ENCODE measurements around the gene SPHK2. TPM values are rescaled to one million over a fixed set of nuclear protein-coding genes. Genes with fewer than 3 reads are reported as not detected.

The SPHK2 gene
- total and polyA plus RNA-seq, 3 donors from 2014 or later, result 31.2 to 47.6 (median 43.1) TPM

GRCh38 chr19:48623556-48624066 lies 4.3 kb downstream of the SPHK2 start:
- Histone ChIP-seq H3K27ac (peak overlapping the region; percentile 46 to 91), H3K4me3 (peak overlapping the region; percentile 45 to 61), H3K27me3 (no peaks in the 10 kb centered on the region), H3K36me3 (ENCODE audit: low read depth, missing control alignments) (no peaks in the 10 kb centered on the region), H3K9me3 (no peaks in the 10 kb centered on the region), H3K4me1 (peaks cover 23% of the 10 kb centered on the region)
- no peak for DNase-seq
- WGBS, 2 donors, result 11 to 18% methylated on average over 8 of the region's 8 CpGs
- TF ChIP-seq POLR2A (IDR thresholded peaks at IDR 0.05), result no peak
- TF ChIP-seq, protein P1, sequence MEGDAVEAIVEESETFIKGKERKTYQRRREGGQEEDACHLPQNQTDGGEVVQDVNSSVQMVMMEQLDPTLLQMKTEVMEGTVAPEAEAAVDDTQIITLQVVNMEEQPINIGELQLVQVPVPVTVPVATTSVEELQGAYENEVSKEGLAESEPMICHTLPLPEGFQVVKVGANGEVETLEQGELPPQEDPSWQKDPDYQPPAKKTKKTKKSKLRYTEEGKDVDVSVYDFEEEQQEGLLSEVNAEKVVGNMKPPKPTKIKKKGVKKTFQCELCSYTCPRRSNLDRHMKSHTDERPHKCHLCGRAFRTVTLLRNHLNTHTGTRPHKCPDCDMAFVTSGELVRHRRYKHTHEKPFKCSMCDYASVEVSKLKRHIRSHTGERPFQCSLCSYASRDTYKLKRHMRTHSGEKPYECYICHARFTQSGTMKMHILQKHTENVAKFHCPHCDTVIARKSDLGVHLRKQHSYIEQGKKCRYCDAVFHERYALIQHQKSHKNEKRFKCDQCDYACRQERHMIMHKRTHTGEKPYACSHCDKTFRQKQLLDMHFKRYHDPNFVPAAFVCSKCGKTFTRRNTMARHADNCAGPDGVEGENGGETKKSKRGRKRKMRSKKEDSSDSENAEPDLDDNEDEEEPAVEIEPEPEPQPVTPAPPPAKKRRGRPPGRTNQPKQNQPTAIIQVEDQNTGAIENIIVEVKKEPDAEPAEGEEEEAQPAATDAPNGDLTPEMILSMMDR (IDR thresholded peaks at IDR 0.05), result no peak
- intact Hi-C loops (cut with DNase I; ENCODE audit: low total_unique reads), result no loop called here

DNA sequence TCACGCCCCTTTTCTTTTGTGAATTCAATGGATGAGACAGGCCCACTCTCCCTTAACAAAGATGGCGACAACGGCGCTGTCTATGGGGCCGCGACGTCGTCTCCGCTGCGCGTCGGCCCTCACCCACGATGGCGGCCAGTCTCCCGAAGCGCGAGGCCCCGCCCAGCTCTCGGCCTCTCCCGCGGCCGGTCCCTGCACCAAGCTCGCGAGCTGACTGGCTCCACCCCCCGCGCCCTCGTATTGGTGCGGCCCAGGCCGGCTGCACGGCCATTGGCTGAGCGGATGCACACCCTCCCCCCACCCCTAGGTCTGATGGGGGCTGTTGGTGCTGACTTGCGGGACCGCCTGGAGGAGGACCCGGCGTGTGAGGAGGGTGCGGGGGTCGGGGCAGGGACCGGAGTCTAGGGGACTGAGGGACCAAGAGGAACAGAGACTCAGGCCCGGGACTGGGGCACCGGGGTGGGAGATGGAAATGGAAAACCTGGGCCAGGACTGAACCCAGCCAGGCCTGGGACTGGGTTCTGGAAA lies 4.8 kb downstream of the SPHK2 start:
- intact Hi-C loops (cut with DNase I; ENCODE audit: low total_unique reads), result no loop called here
- 1 to 3% methylated on average over 10 to 40 of the region's 40 CpGs for WGBS, 2 donors

DNA sequence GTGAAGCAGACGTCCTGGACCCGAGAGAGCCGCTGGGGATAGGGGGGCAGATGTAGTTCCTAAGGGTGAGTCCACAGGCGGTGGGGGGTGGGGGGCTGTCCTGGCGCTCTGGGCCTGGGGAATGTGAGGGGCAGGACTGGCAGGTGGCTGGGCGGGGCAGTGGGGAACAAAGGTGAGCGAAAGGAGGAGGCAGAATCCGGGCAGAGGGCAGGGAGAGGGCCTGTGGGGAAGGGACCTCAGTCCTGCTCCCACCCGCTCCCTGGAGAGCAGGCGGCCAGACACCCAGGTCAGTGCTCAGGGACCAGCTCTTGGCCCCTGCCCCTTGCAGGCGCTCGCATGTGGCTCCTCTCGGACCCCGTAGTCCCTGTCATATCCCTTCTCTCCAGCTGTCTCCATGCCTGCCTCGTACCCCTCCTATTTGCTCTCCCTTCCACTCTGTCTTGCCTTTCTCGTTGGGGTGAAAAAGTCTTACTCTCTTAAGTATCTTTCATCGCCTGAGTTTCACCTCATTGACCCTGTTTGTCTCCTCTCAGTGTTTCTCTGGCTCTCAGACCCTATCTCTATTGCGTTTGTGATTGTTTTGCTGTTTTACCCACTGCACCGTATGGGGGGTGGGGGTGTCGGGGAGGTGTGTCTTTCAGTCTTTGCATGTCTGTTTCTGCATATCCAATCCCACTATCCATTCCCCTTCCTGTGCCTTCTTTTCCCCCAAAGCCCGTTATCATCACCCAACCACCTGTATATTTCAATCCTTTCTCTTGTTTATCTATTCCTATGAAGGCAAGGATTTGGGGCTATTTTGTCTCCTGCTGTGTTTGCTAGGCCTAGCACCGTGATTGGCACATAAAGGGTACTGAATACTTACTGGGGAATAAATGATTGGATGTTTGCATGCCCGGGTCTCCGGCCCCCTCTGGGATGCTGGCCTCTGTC lies 5.8 kb downstream of the SPHK2 start:
- Histone ChIP-seq H3K4me1 (peaks cover 21% of the 10 kb centered on the region), H3K4me3 (peak overlapping the region; percentile 45 to 61), H3K27ac (peak overlapping the region; percentile 46 to 91), H3K9me3 (no peaks in the 10 kb centered on the region), H3K36me3 (ENCODE audit: low read depth, missing control alignments) (no peaks in the 10 kb centered on the region), H3K27me3 (no peaks in the 10 kb centered on the region)
- TF ChIP-seq POLR2A (IDR thresholded peaks at IDR 0.05), result no peak
- TF ChIP-seq, protein P1 (IDR thresholded peaks at IDR 0.05), result no peak
- DNase-seq, result no peak
- intact Hi-C loops (cut with DNase I; ENCODE audit: low total_unique reads), result no loop called here
- WGBS, 2 donors, result 41 to 50% methylated on average over 24 of the region's 24 CpGs

More for the DNA sequence above, 4.8 kb downstream of the SPHK2 start:
- Histone ChIP-seq H3K4me3 (peak overlapping the region; percentile 45 to 61), H3K36me3 (ENCODE audit: low read depth, missing control alignments) (no peaks in the 10 kb centered on the region), H3K27me3 (no peaks in the 10 kb centered on the region), H3K4me1 (peaks cover 23% of the 10 kb centered on the region), H3K27ac (peak overlapping the region; percentile 46 to 91), H3K9me3 (no peaks in the 10 kb centered on the region)
- peak; percentile 99 for DNase-seq
- TF ChIP-seq, protein P1 (IDR thresholded peaks at IDR 0.05), result peak in 2 of 3 experiments; percentile 15 to 27
- no peak for TF ChIP-seq POLR2A (IDR thresholded peaks at IDR 0.05)

DNA sequence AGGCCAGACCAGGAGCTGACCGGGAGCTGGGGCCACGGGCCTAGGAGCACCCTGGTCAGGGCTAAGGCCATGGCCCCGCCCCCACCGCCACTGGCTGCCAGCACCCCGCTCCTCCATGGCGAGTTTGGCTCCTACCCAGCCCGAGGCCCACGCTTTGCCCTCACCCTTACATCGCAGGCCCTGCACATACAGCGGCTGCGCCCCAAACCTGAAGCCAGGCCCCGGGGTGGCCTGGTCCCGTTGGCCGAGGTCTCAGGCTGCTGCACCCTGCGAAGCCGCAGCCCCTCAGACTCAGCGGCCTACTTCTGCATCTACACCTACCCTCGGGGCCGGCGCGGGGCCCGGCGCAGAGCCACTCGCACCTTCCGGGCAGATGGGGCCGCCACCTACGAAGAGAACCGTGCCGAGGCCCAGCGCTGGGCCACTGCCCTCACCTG lies 6.6 kb downstream of the SPHK2 start:
- no peak overlapping the region for H3K27ac ChIP-seq
- intact Hi-C loops (cut with DNase I; ENCODE audit: low total_unique reads), result no loop called here
- H3K4me1 ChIP-seq, result peaks cover 28% of the 10 kb centered on the region
- 87 to 93% methylated on average over 4 to 30 of the region's 30 CpGs for WGBS, 2 donors
- DNase-seq, result no peak
- H3K9me3 ChIP-seq, result no peaks in the 10 kb centered on the region
- H3K36me3 ChIP-seq (ENCODE audit: low read depth, missing control alignments), result no peaks in the 10 kb centered on the region
- no peak for TF ChIP-seq POLR2A (IDR thresholded peaks at IDR 0.05)
- TF ChIP-seq, protein P1 (IDR thresholded peaks at IDR 0.05), result no peak
- no peaks in the 10 kb centered on the region for H3K27me3 ChIP-seq
- no peak overlapping the region for H3K4me3 ChIP-seq
